Measurements from ENCODE around the gene TNNI2. TPM values are rescaled to one million over a fixed set of nuclear protein-coding genes. Genes with fewer than 3 reads are reported as not detected.

TNNI2 gene
- polyA plus RNA-seq, 3 donors from 2014 or later = 0.54 to 2.0 TPM; not detected in 1

GRCh38 chr11:1832211-1832919 lies 6.4 kb upstream of the TNNI2 start:
- Mint-ChIP-seq H3K27me3 (ENCODE audit: low read depth in 3 of 3) (peaks cover 0 to 8% (median 4%) of the 10 kb centered on the region in 3 donors), H3K27ac (no peak overlapping the region), H3K36me3 (no peaks in the 10 kb centered on the region), H3K4me1 (peaks cover 0 to 3% of the 10 kb centered on the region in 2 donors), H3K4me3 (no peak overlapping the region), H3K9me3 (no peaks in the 10 kb centered on the region)
- DNase-seq = peak; percentile 66 to 70 (median 69)

DNA sequence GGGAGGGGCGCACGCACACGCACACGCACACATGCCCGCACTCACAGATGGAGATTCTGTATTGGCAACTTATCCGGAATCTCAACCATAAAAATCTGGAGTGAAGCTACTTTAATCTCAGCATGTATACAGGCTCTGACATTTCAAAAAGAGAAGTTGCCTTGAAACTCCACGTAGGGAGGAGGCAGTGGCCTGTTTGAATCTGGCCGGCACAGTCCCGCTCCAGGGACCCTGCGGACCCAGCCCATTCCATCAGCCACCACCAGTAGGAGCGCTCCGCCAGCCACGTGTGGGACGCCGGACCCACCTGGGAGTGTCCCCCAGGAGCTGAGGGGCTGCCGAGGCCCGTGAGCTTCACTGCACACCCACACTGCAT lies 5.9 kb upstream of the TNNI2 start:
- H3K4me3 Mint-ChIP-seq = no peak overlapping the region
- H3K36me3 Mint-ChIP-seq = no peaks in the 10 kb centered on the region
- H3K4me1 Mint-ChIP-seq = peaks cover 0 to 6% of the 10 kb centered on the region in 2 donors
- H3K27ac Mint-ChIP-seq = no peak overlapping the region
- H3K9me3 Mint-ChIP-seq = no peaks in the 10 kb centered on the region
- H3K27me3 Mint-ChIP-seq (ENCODE audit: low read depth in 3 of 3) = peaks cover 0 to 5% (median 4%) of the 10 kb centered on the region in 3 donors
- DNase-seq = no peak

DNA sequence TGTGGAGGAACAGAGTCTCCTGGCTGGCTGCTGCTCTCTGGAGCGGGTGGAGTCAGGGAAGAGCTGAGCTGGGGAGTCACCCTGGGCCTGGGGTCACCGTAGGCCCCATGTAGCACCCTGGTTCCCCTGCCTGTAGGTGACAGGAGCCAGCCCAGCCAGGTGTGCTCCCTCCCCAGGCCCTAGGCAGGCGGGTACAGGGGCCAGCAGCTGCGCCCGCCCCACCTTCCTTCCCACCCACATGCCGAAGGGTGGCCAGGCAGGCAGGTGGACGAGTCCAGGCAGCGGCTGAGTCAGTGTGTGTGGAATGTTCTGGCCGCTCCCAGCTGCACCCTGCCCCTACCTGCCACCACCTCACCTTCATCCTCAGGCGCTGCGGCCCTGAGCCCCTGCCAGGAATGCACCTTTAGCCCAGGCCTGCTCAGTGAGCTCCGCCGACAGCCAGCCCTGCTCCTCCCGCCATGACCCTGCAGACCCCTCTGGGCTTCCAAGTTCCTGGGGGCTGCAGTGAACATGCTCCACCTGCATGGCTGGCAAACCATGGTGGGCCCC lies 4.6 kb upstream of the TNNI2 start:
- H3K9me3 Mint-ChIP-seq = no peaks in the 10 kb centered on the region

GRCh38 chr11:1834779-1835670 lies 3.8 kb upstream of the TNNI2 start, which contains the start of gene SYT8:
Gene SYT8 (plus strand): TSS chr11:1834990. CDS start chr11:1835106, 116 bp downstream.
- Mint-ChIP-seq H3K27ac (no peak within 1 kb of the TSS), H3K4me1 (peaks cover 6 to 14% of the 10 kb centered on the region in 2 donors), H3K9me3 (no peaks in the 10 kb centered on the region), H3K36me3 (no peaks in the 10 kb centered on the region), H3K4me3 (no peak within 1 kb of the TSS), H3K27me3 (ENCODE audit: low read depth in 3 of 3) (peaks cover 0 to 5% (median 4%) of the 10 kb centered on the region in 3 donors)
- no peak for DNase-seq

More for the DNA sequence above, 4.6 kb upstream of the TNNI2 start:
- H3K4me3 Mint-ChIP-seq = no peak overlapping the region
- no peaks in the 10 kb centered on the region for H3K36me3 Mint-ChIP-seq
- peaks cover 0 to 8% of the 10 kb centered on the region in 2 donors for H3K4me1 Mint-ChIP-seq
- H3K27me3 Mint-ChIP-seq (ENCODE audit: low read depth in 3 of 3) = peaks cover 0 to 5% (median 4%) of the 10 kb centered on the region in 3 donors
- no peak for DNase-seq
- no peak overlapping the region for H3K27ac Mint-ChIP-seq

DNA sequence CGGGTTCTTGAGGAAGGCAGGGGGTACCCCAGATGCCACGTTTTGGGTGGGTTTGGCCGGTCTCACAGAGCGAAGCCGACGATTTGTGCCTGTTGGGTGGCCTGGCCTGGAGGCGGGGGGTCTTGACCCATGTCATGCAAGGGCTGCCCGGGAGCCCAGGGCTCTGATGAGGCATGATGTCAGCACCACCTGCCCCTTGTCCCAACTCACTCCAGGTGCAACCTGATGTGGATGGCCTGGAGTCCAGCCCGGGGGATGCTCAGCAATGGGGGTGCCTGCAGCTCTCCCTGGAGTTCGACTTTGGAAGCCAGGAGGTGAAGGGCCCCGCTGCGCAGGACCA lies 3.1 kb upstream of the TNNI2 start:
- Mint-ChIP-seq H3K36me3 (no peaks in the 10 kb centered on the region), H3K9me3 (no peaks in the 10 kb centered on the region), H3K4me1 (peaks cover 7 to 14% of the 10 kb centered on the region in 2 donors), H3K27ac (no peak overlapping the region), H3K4me3 (no peak overlapping the region), H3K27me3 (ENCODE audit: low read depth in 3 of 3) (peaks cover 0 to 5% (median 4%) of the 10 kb centered on the region in 3 donors)
- DNase-seq = no peak

DNA sequence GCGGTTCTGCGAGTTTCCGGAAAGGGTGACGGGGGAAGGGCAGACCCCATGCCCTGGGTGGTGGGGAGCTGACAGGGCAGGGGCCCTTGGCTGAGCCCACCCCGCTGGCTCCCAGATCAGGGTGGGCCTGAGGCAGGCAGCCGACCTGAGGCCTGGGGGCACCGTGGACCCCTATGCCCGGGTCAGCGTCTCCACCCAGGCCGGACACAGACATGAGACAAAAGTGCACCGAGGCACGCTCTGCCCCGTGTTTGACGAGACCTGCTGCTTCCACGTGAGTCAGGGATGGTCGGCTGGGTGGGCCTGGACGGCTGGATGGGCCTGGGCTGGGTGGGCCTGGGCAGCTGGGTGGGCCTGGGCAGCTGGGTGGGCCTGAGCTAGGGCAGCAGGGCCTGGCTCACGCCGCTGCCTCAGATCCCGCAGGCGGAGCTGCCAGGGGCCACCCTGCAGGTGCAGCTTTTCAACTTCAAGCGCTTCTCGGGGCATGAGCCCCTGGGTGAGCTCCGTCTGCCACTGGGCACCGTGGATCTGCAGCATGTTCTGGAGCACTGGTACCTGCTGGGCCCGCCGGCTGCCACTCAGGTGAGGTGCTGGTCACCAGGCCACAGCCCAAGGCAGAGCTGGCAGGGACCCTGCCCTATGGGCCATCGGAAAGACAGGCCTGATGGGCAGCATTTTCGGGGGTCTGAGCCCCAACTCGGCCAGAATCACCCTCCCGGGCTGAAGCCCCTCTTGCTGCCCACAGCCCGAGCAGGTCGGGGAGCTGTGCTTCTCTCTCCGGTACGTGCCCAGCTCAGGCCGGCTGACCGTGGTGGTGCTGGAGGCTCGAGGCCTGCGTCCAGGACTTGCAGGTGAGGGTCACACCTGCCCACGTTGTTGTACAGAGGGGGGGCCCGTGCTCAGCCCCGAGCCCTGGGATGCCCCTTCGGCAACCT lies 2.5 kb upstream of the TNNI2 start:
- no peak overlapping the region for H3K27ac Mint-ChIP-seq
- H3K27me3 Mint-ChIP-seq (ENCODE audit: low read depth in 3 of 3) = peaks cover 2 to 4% (median 3%) of the 10 kb centered on the region in 3 donors
- H3K9me3 Mint-ChIP-seq = no peaks in the 10 kb centered on the region
- H3K4me3 Mint-ChIP-seq = no peak overlapping the region
- no peak for DNase-seq
- H3K36me3 Mint-ChIP-seq = no peaks in the 10 kb centered on the region
- H3K4me1 Mint-ChIP-seq = peaks cover 7 to 15% of the 10 kb centered on the region in 2 donors

DNA sequence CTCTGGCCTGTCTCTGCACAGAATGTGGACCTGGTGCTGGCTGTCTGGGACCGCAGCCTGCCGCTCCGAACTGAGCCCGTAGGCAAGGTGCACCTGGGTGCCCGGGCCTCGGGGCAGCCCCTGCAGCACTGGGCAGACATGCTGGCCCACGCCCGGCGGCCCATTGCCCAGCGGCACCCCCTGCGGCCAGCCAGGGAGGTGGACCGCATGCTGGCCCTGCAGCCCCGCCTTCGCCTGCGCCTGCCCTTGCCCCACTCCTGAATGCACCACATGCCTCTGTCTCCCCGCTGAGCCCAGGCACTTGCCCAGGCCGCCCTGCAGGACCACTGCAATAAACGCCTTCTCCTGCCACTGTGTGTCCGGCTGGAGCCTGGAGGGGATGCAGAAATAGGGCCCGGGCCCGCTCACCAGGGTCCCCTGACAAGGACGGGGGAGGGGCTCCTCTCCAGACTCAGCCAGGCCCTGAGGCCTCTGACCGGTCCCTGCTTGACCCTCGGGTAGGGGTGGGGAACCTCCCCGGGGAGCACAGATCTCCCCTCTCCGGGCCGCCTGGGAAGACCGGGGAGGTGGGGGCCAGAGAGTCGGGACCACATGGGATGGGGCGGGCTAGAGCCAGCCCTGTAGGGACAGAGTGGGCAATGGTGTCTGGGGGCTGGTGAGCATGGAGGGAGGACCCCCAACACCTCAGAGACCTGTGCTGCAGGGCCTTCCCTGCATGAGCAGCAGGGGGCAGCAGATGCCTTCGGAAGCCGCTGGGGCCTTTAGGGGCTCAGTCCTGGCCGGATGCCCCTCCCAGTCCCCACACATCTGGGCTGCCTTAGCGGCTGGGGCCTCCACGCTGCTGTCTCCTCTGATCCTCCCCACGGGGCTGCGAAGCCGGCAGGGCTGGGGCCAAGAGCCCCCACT lies 1.4 kb upstream of the TNNI2 start:
- peaks cover 7 to 14% of the 10 kb centered on the region in 2 donors for H3K4me1 Mint-ChIP-seq
- no peaks in the 10 kb centered on the region for H3K36me3 Mint-ChIP-seq
- H3K27ac Mint-ChIP-seq = no peak overlapping the region
- H3K9me3 Mint-ChIP-seq = no peaks in the 10 kb centered on the region
- H3K27me3 Mint-ChIP-seq (ENCODE audit: low read depth in 3 of 3) = peaks cover 0 to 3% (median 2%) of the 10 kb centered on the region in 3 donors
- H3K4me3 Mint-ChIP-seq = no peak overlapping the region
- DNase-seq = peak; percentile 74 to 82 (median 80)

DNA sequence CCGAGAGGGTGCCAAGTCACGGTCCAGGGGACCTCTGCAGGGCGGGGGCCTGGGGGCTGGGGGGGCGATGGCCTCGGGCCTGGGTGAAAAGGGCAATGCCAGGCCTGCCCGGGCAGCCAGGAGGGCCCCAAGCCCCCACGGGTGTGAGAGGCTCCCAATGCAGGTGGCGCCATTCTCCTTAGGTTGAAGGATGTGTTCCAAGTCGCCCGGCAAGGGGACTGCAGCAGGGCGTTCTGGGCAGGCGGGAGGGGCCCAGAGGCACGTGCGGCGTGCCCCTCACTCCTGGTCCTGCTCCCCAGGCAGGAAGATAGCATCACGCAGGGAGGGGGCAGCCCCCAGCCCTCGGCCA lies 730 bp upstream of the TNNI2 start:
- Mint-ChIP-seq H3K4me3 (no peak overlapping the region), H3K36me3 (no peaks in the 10 kb centered on the region), H3K27me3 (ENCODE audit: low read depth in 3 of 3) (peaks cover 0 to 3% (median 2%) of the 10 kb centered on the region in 3 donors), H3K9me3 (no peaks in the 10 kb centered on the region), H3K4me1 (peaks cover 7 to 16% of the 10 kb centered on the region in 2 donors), H3K27ac (no peak overlapping the region)
- no peak for DNase-seq

GRCh38 chr11:1839204-1839923 lies 583 bp downstream of the TNNI2 start:
- peaks cover 0 to 6% (median 2%) of the 10 kb centered on the region in 3 donors for H3K27me3 Mint-ChIP-seq (ENCODE audit: low read depth in 3 of 3)
- no peak for DNase-seq
- H3K9me3 Mint-ChIP-seq = no peaks in the 10 kb centered on the region
- peak overlapping the region in 4 of 6 donors; percentile 60 to 87 (median 80) for H3K27ac Mint-ChIP-seq
- peak overlapping the region; percentile 18 to 75 (median 66) for H3K4me3 Mint-ChIP-seq
- H3K4me1 Mint-ChIP-seq = peaks cover 20 to 28% of the 10 kb centered on the region in 2 donors
- no peaks in the 10 kb centered on the region for H3K36me3 Mint-ChIP-seq

DNA sequence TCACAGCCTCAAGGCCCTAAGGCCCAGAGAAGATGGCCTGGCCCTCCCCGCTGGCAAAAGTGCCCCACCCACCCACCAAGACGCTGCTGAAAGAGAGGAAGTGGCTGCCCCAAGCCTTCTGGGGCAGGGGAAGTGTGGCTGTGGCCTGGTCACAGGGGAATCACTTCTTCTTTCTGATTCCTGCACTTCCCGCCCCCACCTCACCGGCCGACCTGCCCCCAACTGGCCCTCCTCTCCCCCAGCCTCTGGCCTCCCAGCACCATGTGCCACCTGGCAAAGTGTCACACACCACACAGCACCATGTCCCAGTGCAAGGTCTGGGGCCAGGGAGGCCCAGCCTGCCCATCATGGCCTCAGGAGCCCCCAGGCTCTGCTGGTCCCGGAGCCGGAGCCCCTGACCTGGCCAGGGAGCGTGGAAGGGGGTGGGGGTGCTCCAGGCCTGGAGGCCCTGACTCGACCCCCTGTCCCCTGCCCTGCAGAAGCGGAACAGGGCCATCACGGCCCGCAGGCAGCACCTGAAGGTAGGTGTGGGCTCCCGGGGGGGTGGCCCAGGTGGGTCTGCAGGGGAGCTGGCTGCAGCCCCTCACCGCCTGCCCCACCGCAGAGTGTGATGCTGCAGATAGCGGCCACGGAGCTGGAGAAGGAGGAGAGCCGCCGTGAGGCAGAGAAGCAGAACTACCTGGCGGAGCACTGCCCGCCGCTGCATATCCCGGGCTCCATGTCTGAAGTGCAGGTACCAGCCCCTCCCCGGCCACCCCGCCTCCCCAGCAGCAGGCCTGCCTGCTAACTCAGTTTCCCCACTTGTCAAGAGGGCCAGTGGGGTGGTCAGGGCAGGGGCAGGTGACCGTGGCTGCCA lies 1.4 kb downstream of the TNNI2 start:
- peak overlapping the region in 4 of 6 donors; percentile 60 to 87 (median 80) for H3K27ac Mint-ChIP-seq
- DNase-seq = peak; percentile 52 to 59 (median 59)
- H3K4me1 Mint-ChIP-seq = peaks cover 27 to 35% of the 10 kb centered on the region in 2 donors
- H3K4me3 Mint-ChIP-seq = peak overlapping the region; percentile 18 to 75 (median 66)
- H3K36me3 Mint-ChIP-seq = no peaks in the 10 kb centered on the region
- no peaks in the 10 kb centered on the region for H3K9me3 Mint-ChIP-seq
- peaks cover 2 to 6% (median 4%) of the 10 kb centered on the region in 3 donors for H3K27me3 Mint-ChIP-seq (ENCODE audit: low read depth in 3 of 3)

GRCh38 chr11:1840780-1841480 lies 2.1 kb downstream of the TNNI2 start:
- peaks cover 34 to 43% of the 10 kb centered on the region in 2 donors for H3K4me1 Mint-ChIP-seq
- H3K27me3 Mint-ChIP-seq (ENCODE audit: low read depth in 3 of 3) = peaks cover 2 to 6% (median 4%) of the 10 kb centered on the region in 3 donors
- H3K36me3 Mint-ChIP-seq = no peaks in the 10 kb centered on the region
- no peaks in the 10 kb centered on the region for H3K9me3 Mint-ChIP-seq
- H3K27ac Mint-ChIP-seq = no peak overlapping the region
- H3K4me3 Mint-ChIP-seq = no peak overlapping the region
- no peak for DNase-seq
